Naive thymus-derived CD8-positive, alpha-beta T cell (primary cell): ENCODE measurements around the gene C16orf74. TPM values are rescaled to one million over a fixed set of nuclear protein-coding genes. Genes with fewer than 3 reads are reported as not detected.

Source experiments
- ATAC-seq, 2 donors: fragments of 150-1000 bp; cut with Tn5 transposase in 1 of 2; sonication (Bioruptor Pico), chemical (Tn5 transposase) in 1 of 2; 1 replicate in 1 of 2; 2 replicates in 1 of 2; pipeline ENCODE4 v1.10.0; 2021; ENCODE audit warnings: mild to moderate bottlenecking in 2 of 2, moderate library complexity in 2 of 2
- POLR2A ChIA-PET: fragments of 350-600 bp; sonication (Branson Sonifier 250); formaldehyde crosslinking; loops from one replicate; lab custom pipeline; 2021; ENCODE audit warnings: antibody characterized with exemption; lab: Charles Lee
- DNase-seq, 10 donors: peaks; one replicate each; pipeline versions ENCODE4 v3.0.0 to v3.0.0-alpha.2; 2020 to 2022
- H3K27ac Mint-ChIP-seq, 10 donors: one replicate each; pipeline ENCODE4 v1.8.0; 2020 to 2022; ENCODE audit warnings: mild to moderate bottlenecking in 10 of 10, mixed read lengths in 10 of 10, moderate library complexity in 4 of 10, inconsistent platforms in 1 of 10
- H3K27me3 Mint-ChIP-seq, 5 donors: one replicate each; pipeline ENCODE4 v1.8.0; 2021 to 2022; ENCODE audit warnings: mixed read lengths in 5 of 5
- H3K36me3 Mint-ChIP-seq, 3 donors: one replicate each; pipeline ENCODE4 v1.8.0; 2020 to 2022; ENCODE audit warnings: mixed read lengths in 3 of 3, mild to moderate bottlenecking in 2 of 3, inconsistent platforms in 1 of 3
- H3K4me1 Mint-ChIP-seq, 4 donors: one replicate each; pipeline ENCODE4 v1.8.0; 2021 to 2022; ENCODE audit warnings: mixed read lengths in 4 of 4
- H3K4me3 Mint-ChIP-seq, 10 donors: one replicate each; pipeline ENCODE4 v1.8.0; 2020 to 2022; ENCODE audit warnings: mild to moderate bottlenecking in 10 of 10, mixed read lengths in 10 of 10, moderate library complexity in 6 of 10, inconsistent platforms in 1 of 10
- H3K9me3 Mint-ChIP-seq, 9 donors: one replicate each; pipeline ENCODE4 v1.8.0; 2020 to 2022; ENCODE audit warnings: mixed read lengths in 9 of 9, mild to moderate bottlenecking in 3 of 9, inconsistent platforms in 1 of 9, moderate library complexity in 1 of 9
- polyA plus RNA-seq, 3 donors: library from polyadenylated mRNA; unstranded; fragments of 300-500 nt; fragmentation: Illumina TruSeq; gene quantifications; one replicate each; pipeline ENCODE4 v1.2.3, GENCODE V29; 2021
- total RNA-seq, 8 experiments: library from RNA in 2 of 8; stranded (reverse) in 2 of 8; gene quantifications; one replicate each; pipeline ENCODE4 v1.2.3 and lab custom pipeline; 2021 to 2026

Gene C16orf74
- total and polyA plus RNA-seq, 5 experiments from 2014 or later, result 16.0 to 42.3 (median 19.1) TPM

DNA sequence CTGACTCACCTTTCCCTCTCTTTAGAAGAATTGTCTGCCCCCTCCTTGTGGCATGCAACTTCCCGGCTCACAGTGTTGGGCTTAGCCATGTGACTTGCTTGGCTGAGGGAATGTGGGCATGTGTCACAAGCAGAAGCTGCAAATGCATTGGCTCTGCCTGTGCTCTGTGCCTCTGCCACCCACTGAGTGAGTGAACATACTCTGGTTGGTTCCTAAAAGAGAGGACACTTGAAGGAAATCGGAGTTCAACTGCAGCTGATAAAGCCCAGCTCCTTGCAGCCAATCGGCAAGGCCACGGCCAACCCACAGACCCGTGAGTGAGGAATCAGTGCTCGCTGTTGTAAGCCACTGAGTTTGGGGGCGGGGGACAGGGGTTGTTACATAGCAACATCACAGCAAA is 51.3 kb downstream of the C16orf74 start:
- Mint-ChIP-seq H3K4me1 (peaks cover 0 to 3% (median 0%) of the 10 kb centered on the region in 4 donors), H3K9me3 (peaks cover 0 to 2% (median 0%) of the 10 kb centered on the region in 9 donors), H3K27me3 (peaks cover 0 to 8% (median 3%) of the 10 kb centered on the region in 5 donors), H3K27ac (no peak overlapping the region), H3K4me3 (no peak overlapping the region), H3K36me3 (no peaks in the 10 kb centered on the region)
- POLR2A ChIA-PET, result no interaction called here
- no peak for DNase-seq
- no peak for ATAC-seq

DNA sequence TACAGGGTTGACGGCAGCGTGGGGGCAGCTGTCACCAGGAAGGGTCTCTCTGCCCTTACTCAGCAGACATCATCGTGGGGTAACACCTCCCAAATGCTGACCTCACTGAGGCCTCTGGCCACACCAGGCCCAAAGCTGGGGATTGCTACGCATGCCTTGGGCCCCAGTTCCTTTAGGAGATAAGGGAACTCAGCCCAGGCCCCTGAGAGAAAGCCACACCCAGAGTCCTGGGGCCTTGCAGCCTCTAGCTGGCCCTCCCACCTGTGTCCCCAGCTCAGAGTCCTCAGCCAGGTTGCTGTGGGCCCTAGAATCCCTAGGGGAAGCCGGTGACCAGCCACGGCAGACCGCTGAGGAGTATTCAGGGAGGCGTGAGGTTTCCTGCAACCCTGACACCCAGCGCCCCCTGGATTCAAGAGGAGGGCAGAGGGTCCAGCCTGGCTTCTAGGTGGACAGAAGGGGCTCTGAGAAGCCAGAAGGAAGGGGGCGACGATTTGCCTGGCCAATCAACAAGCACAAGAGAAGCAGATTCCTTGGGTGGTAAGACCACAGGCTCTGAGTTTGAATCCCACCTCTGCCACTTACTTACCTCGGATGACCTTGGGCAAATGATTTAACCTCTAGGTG is 51.8 kb downstream of the C16orf74 start:
- Mint-ChIP-seq H3K27me3 (peaks cover 0 to 9% (median 3%) of the 10 kb centered on the region in 5 donors), H3K4me3 (no peak overlapping the region), H3K9me3 (peaks cover 0 to 2% (median 0%) of the 10 kb centered on the region in 9 donors), H3K36me3 (no peaks in the 10 kb centered on the region), H3K27ac (no peak overlapping the region), H3K4me1 (peaks cover 0 to 3% (median 0%) of the 10 kb centered on the region in 4 donors)
- no peak for ATAC-seq
- POLR2A ChIA-PET, result no interaction called here
- no peak for DNase-seq

DNA sequence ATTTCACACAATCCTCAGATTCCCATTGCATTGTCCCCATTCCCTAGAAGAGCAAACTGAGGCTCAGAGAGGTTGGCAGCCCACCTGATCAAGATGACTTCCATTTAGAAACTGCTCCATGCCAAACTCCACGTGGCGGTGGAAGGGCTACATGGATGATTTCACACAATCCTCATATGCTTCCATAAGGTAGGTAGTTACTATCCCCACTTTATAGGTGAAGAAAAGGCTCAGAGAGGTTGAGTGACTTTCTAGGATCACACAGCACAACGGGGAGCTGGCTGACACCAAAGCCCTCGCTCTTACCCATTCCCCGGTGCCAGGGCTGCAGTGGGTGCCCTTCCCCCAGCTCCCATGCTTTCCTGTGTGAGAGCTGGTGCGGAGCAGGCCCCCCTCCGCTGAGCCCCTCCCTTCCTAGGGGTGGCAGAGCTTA is 52.4 kb downstream of the C16orf74 start:
- peaks cover 0 to 3% (median 0%) of the 10 kb centered on the region in 4 donors for H3K4me1 Mint-ChIP-seq
- no peak overlapping the region for H3K4me3 Mint-ChIP-seq
- POLR2A ChIA-PET, result no interaction called here

DNA sequence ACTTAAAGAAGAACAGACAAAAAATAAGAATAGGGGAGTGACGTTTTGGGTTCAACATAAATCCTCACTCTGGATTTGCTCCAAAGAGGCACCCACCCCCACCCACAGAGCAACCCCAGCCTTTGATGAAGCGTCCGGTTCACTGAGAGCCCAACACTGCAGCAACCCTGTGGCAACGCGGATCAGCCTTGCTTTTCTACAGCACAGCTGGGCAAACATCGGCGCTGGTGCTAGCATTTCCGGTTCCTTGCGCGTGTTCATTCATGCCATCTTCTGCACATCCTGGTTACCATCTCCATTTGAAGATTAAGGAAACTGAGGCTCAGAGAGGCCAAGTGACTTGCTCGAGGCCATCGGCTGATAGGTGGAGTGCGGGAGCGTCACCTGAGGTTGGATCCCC is 53.5 kb downstream of the C16orf74 start:
- no peak overlapping the region for H3K4me3 Mint-ChIP-seq
- DNase-seq, result peak in 1 of 10 donors; percentile 21
- peaks cover 2 to 17% (median 8%) of the 10 kb centered on the region in 5 donors for H3K27me3 Mint-ChIP-seq
- H3K4me1 Mint-ChIP-seq, result peaks cover 0 to 3% (median 0%) of the 10 kb centered on the region in 4 donors
- H3K9me3 Mint-ChIP-seq, result peaks cover 0 to 2% (median 0%) of the 10 kb centered on the region in 9 donors
- no peak for ATAC-seq
- H3K27ac Mint-ChIP-seq, result no peak overlapping the region
- POLR2A ChIA-PET, result no interaction called here
- no peaks in the 10 kb centered on the region for H3K36me3 Mint-ChIP-seq

More for the DNA sequence above, 52.4 kb downstream of the C16orf74 start:
- no peak for DNase-seq
- Mint-ChIP-seq H3K36me3 (no peaks in the 10 kb centered on the region), H3K9me3 (peaks cover 0 to 2% (median 0%) of the 10 kb centered on the region in 9 donors), H3K27me3 (peaks cover 0 to 12% (median 4%) of the 10 kb centered on the region in 5 donors), H3K27ac (no peak overlapping the region)
- no peak for ATAC-seq

DNA sequence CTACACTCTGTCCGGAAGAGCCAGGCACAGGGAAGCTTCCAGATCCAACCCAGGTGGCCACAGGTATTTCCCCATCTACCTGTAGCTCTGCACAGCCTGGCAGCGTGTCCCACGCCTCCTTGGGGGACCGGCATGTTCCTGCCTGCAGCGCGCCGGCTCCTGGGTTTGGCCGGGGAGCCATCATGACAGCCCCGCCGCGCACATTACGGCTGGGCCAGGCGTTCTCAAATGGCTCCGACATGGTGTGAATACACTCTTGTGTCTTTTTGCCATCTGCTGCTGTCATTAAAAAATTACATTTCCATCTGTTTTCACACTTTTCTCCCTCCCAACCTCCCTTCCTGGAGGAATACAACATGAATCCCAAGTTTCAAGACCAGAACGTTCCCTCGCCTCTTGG is 54.1 kb downstream of the C16orf74 start:
- no peak for ATAC-seq
- no peak for DNase-seq
- Mint-ChIP-seq H3K27ac (no peak overlapping the region), H3K4me1 (peaks cover 0 to 3% (median 0%) of the 10 kb centered on the region in 4 donors), H3K27me3 (peaks cover 2 to 17% (median 8%) of the 10 kb centered on the region in 5 donors), H3K36me3 (no peaks in the 10 kb centered on the region), H3K4me3 (no peak overlapping the region), H3K9me3 (peaks cover 0 to 2% (median 0%) of the 10 kb centered on the region in 9 donors)
- POLR2A ChIA-PET, result no interaction called here

DNA sequence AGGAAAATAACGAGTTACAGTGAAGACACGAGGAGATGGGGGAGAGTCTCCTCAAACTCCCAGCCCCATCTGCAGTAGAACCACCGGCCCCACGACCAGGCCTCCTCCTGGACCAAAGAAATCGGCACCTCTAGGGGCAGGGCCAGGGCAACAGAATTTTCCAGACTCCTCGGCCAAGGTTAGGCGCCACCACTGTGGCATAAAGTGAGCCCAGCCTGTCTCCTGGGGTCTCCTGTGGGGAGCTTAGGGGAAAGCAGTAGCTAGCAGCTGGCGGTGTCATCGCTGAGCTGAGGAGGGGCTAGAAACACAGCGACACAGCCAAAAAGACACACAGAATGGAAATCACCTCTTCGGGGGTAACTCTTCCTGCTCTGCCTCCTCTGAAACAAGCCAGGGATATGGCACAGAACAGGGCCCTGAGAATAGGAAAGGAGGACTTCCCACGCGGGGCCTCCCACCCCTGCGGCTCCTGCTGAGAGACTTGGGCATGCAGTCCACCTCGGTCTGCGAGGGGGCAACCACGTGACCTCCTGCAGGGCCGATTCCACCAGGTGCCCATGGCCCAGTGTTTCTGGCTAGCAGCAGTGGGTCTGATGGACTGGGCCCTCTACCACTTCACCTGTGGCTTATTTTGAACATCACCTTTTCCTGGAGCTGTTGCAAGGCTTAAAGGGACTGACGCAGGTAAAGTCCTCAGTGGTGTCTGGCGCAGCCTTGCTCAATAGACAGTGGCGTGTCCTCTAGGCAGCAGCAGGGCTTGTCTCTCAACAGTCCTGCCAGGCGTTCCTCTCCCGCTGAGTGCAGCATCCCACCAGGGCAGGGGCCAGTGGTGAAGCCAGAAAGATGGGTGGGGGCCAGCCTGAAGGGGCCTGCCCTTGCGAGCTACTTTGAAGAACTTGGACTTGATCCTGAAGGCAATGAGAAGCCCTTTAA is 55.4 kb downstream of the C16orf74 start:
- no peak for DNase-seq
- Mint-ChIP-seq H3K36me3 (no peaks in the 10 kb centered on the region), H3K27ac (no peak overlapping the region), H3K4me3 (no peak overlapping the region), H3K4me1 (peaks cover 0 to 1% (median 0%) of the 10 kb centered on the region in 4 donors), H3K9me3 (no peaks in the 10 kb centered on the region), H3K27me3 (peaks cover 2 to 23% (median 8%) of the 10 kb centered on the region in 5 donors)
- ATAC-seq, result no peak
- POLR2A ChIA-PET, result no interaction called here

DNA sequence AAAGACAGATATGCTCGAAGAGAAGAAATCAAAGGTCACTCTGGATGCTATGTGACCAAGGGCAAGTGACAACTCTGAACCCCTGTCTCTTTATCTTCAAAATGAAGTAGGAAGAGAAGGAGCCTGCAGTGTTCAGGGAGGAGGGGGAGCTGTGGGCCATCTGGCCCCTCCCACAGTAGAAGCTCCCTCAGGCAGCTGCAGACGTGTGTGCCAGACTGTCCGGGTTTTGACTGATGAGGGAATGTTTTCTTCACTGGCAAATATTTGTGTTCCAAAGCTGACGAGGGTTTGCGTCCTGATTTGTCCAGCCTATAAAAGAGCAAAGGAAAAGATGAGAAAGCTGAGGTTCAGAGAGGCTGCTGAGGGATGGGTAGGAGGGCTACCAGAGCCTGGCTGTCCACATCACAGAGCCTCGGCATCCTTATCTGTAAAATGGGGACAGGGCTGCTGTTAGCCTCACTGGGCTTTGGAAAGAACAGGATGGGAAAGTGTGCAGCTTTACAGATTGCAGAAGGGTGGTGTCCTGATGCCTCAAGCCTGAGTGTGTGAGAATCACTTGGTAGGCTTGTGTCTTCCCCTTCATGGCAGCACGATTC is 60.3 kb downstream of the C16orf74 start:
- DNase-seq (no peak), ATAC-seq (no peak)
- H3K9me3 Mint-ChIP-seq, result no peaks in the 10 kb centered on the region
- H3K4me1 Mint-ChIP-seq, result peaks cover 0 to 1% (median 0%) of the 10 kb centered on the region in 4 donors
- H3K27ac Mint-ChIP-seq, result peak overlapping the region in 1 of 10 donors; percentile 19
- POLR2A ChIA-PET, result interaction anchor here (1.3 kb wide), 1 partner anchor 10 kb away, joined by 4 read pairs; no protein-coding TSS in a partner anchor
- peaks cover 2 to 18% (median 5%) of the 10 kb centered on the region in 5 donors for H3K27me3 Mint-ChIP-seq
- no peaks in the 10 kb centered on the region for H3K36me3 Mint-ChIP-seq
- no peak overlapping the region for H3K4me3 Mint-ChIP-seq

DNA sequence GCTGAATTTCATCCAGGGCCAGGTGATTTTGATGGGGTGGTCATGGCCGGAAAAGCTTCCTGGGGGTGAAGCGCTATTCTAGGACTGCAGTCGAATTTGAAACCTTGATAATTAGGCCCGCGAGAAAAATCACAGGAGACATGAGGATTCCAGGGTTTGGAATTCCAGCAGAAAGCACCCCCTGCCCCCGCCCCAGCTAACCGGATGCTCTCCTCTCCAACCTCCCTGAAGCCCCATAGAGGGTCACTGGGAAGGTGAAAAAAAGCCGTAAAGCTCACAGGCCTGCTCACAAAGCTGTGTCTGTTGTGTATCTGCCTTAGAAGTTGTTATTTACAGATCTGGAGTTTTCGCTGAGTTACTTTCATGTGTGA is 61.0 kb downstream of the C16orf74 start:
- H3K4me3 Mint-ChIP-seq, result peak overlapping the region in 5 of 10 donors; percentile 14 to 61 (median 50)
- no peak for ATAC-seq
- H3K36me3 Mint-ChIP-seq, result no peaks in the 10 kb centered on the region
- H3K27ac Mint-ChIP-seq, result no peak overlapping the region
- POLR2A ChIA-PET, result interaction anchor here (1.0 to 1.3 kb wide), 2 partner anchors 9 to 23 kb away, joined by 3 to 4 read pairs; no protein-coding TSS in a partner anchor
- H3K4me1 Mint-ChIP-seq, result peaks cover 0 to 1% (median 0%) of the 10 kb centered on the region in 4 donors
- H3K9me3 Mint-ChIP-seq, result no peaks in the 10 kb centered on the region
- DNase-seq, result peak in 1 of 10 donors; percentile 19
- peaks cover 2 to 18% (median 5%) of the 10 kb centered on the region in 5 donors for H3K27me3 Mint-ChIP-seq

DNA sequence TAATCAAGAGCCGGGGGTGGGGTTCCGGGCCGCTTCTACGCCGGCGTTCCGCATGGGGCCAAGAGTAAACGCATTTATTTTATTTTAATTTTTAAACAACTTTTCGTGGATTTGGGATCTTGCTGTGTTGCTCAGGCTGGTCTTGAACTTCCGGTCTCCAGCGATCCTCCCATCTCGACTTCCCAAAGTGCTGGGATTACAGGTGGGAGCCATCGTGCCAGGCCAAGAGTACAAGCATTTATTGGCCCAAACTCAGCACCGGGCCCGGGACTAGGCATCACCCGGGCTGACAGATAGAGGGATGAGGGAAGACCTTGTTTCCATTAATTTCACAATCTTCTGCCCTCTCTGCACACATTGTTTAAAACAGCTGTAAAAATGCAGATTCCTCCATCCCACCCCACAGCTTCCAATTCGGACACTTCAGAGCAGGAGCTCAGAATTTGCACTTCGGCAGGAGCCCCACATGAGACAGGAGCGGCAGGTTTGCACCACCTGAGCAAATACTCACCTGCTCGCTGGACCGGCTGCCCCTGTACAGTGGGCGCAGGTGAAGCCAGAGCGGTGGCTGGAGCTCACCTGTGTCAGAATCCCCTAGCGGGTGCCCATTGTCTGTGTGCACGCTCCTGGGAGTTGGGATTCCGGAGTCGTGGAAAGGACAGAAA is 61.5 kb downstream of the C16orf74 start:
- H3K4me3 Mint-ChIP-seq, result peak overlapping the region in 9 of 10 donors; percentile 48 to 79 (median 63)
- H3K27me3 Mint-ChIP-seq, result peaks cover 2 to 18% (median 5%) of the 10 kb centered on the region in 5 donors
- ATAC-seq, result no peak
- H3K27ac Mint-ChIP-seq, result peak overlapping the region in 1 of 10 donors; percentile 69
- H3K4me1 Mint-ChIP-seq, result peaks cover 0 to 1% (median 0%) of the 10 kb centered on the region in 4 donors
- peak in 1 of 10 donors; percentile 2 for DNase-seq
- POLR2A ChIA-PET, result interaction anchor here (1.0 to 1.3 kb wide), 2 partner anchors 8 to 23 kb away, joined by 3 to 4 read pairs; no protein-coding TSS in a partner anchor
- H3K36me3 Mint-ChIP-seq, result no peaks in the 10 kb centered on the region
- H3K9me3 Mint-ChIP-seq, result no peaks in the 10 kb centered on the region

DNA sequence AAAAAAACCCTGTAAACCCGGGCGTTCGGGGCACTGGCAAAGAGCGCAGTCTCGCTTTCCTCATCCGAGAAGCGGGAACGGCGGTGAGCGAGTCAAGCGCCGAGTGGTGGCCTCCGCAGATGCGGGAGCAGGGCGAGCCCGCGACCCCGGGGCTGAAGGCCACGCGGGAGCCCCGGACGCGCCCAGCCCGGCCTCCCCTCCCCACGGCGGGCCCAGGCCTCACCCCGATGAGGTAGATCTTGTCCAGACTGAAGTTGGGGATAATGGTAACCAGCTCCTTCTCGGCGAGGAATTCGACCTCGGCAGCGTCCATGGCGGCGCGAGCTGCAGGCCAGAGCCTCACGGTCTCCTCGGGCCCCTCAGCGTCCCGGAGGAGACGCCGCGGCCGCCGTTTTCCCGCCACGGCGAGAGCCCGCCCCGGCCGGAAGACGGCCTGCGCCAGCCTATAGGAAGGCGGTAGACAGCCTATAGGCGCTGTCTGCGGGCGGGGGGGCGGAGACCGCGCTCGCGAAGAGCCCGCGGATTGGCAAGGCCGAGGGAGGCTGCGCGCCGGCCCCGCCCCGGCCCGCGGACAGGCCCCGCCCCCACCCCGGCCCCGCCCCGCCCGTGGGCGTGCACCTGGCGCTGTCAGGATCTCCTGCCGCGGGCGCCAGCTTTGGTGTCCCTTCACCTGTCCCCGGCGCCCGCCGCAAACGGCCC is 62.2 kb downstream of the C16orf74 start, which contains the start of gene GINS2:
Gene GINS2 (minus strand): TSS at position 369 of the 699 bp plus-strand sequence. CDS start 56 bp downstream, at position 313.
- Mint-ChIP-seq H3K27me3 (peaks cover 2 to 17% (median 5%) of the 10 kb centered on the region in 5 donors), H3K36me3 (no peaks in the 10 kb centered on the region), H3K4me3 (peak within 1 kb of the TSS; percentile 61 to 84 (median 77)), H3K27ac (peak within 1 kb of the TSS in 1 of 10 donors; percentile 69), H3K9me3 (no peaks in the 10 kb centered on the region), H3K4me1 (peaks cover 0 to 1% (median 0%) of the 10 kb centered on the region in 4 donors)
- peak; percentile 100 for ATAC-seq
- peak; percentile 83 to 95 (median 90) for DNase-seq
- POLR2A ChIA-PET, result interaction anchor here (0.6 to 1.3 kb wide), 2 partner anchors 8 to 12 kb away, joined by 3 to 4 read pairs; no protein-coding TSS in a partner anchor
